VCaP (cell line): ENCODE measurements around the gene TIFAB.

Source experiments
- H3K27ac ChIP-seq: fragments of 450-650 bp; 2 replicates; pipeline ENCODE4 v1.5.1; 2017
- CTCF ChIP-seq: fragments of 450-650 bp; conservative IDR thresholded peaks from 2 replicates; pipeline ENCODE4 v1.5.1; 2017; ENCODE audit warnings: mild to moderate bottlenecking, moderate library complexity

The TIFAB gene

GRCh38 chr5:135434591-135435466 is 17.3 kb downstream of the TIFAB start:
- no peak overlapping the region for H3K27ac ChIP-seq
- TF ChIP-seq CTCF: no peak

- H3K27ac ChIP-seq: no peak overlapping the region
- no peak for TF ChIP-seq CTCF
Observed at GRCh38 chr5:135433681-135434426, 18.3 kb downstream of the TIFAB start.

GRCh38 chr5:135432113-135432512 is 20.0 kb downstream of the TIFAB start:
- no peak for TF ChIP-seq CTCF

GRCh38 chr5:135430135-135430437 is 22.1 kb downstream of the TIFAB start:
- H3K27ac ChIP-seq: no peak overlapping the region
- TF ChIP-seq CTCF: no peak

More at GRCh38 chr5:135432113-135432512, 20.0 kb downstream of the TIFAB start:
- H3K27ac ChIP-seq: no peak overlapping the region

GRCh38 chr5:135429301-135430134 is 22.6 kb downstream of the TIFAB start:
- H3K27ac ChIP-seq: no peak overlapping the region
- no peak for TF ChIP-seq CTCF

- no peak for TF ChIP-seq CTCF
Observed at GRCh38 chr5:135428586-135428985, 23.6 kb downstream of the TIFAB start.

More at GRCh38 chr5:135428586-135428985, 23.6 kb downstream of the TIFAB start:
- no peak overlapping the region for H3K27ac ChIP-seq
